Brain microvascular endothelial cell (primary cell): ENCODE data around the gene PRDX5.

ENCODE experiments used
- DNase-seq: peaks from one replicate; pipeline ENCODE4 v3.0.0-alpha.2; 2020
- H3K27ac ChIP-seq: fragments of 250-450 bp; sonication (Bioruptor Pico); 2 replicates; pipeline ENCODE4 v1.5.1; 2020; ENCODE audit warnings: mild to moderate bottlenecking, moderate library complexity
- H3K27me3 ChIP-seq: fragments of 250-450 bp; sonication (Bioruptor Pico); replicated peaks from 2 replicates; pipeline ENCODE4 v1.5.1; 2020; ENCODE audit warnings: mild to moderate bottlenecking
- H3K36me3 ChIP-seq: fragments of 250-450 bp; sonication (Bioruptor Pico); replicated peaks from 2 replicates; pipeline ENCODE4 v1.5.1; 2020; ENCODE audit warnings: mild to moderate bottlenecking
- H3K4me3 ChIP-seq: 2 replicates; pipeline ENCODE4 v1.5.1; 2011; ENCODE audit warnings: low read depth, mild to moderate bottlenecking, control low read depth, low read length, moderate library complexity
- CTCF ChIP-seq: IDR thresholded peaks from 2 replicates; pipeline ENCODE4 v1.5.1; 2011; ENCODE audit warnings: low read depth, mild to moderate bottlenecking, moderate library complexity, low read length, control low read depth, inconsistent platforms; ENCODE audit errors: missing control alignments
- in situ Hi-C: cut with HindIII; loops from 2 replicates; pipeline ENCODE4 v1.10.0; 2017; ENCODE audit warnings: low sequenced_read_pairs, low pct_ligation_motif_present

PRDX5 gene

GRCh38 chr11:64361659-64362058 is 43.7 kb downstream of the PRDX5 start:
- Histone ChIP-seq H3K27ac (no peak overlapping the region), H3K27me3 (no peaks in the 10 kb centered on the region), H3K36me3 (peaks cover 35% of the 10 kb centered on the region), H3K4me3 (no peak overlapping the region)
- TF ChIP-seq CTCF = no peak
- in situ Hi-C loops = no loop called here
- no peak for DNase-seq

- Histone ChIP-seq H3K4me3 (no peak overlapping the region), H3K27me3 (no peaks in the 10 kb centered on the region), H3K36me3 (peaks cover 38% of the 10 kb centered on the region), H3K27ac (no peak overlapping the region)
- in situ Hi-C loops = no loop called here
- DNase-seq = no peak
- no peak for TF ChIP-seq CTCF
Observed at GRCh38 chr11:64362339-64362738, 44.4 kb downstream of the PRDX5 start.

- no peaks in the 10 kb centered on the region for H3K27me3 ChIP-seq
- no peak for DNase-seq
- H3K36me3 ChIP-seq = peaks cover 53% of the 10 kb centered on the region
- no peak for TF ChIP-seq CTCF
- in situ Hi-C loops = no loop called here
- H3K4me3 ChIP-seq = no peak overlapping the region
- no peak overlapping the region for H3K27ac ChIP-seq
Observed at GRCh38 chr11:64364435-64364834, 46.5 kb downstream of the PRDX5 start.

DNA sequence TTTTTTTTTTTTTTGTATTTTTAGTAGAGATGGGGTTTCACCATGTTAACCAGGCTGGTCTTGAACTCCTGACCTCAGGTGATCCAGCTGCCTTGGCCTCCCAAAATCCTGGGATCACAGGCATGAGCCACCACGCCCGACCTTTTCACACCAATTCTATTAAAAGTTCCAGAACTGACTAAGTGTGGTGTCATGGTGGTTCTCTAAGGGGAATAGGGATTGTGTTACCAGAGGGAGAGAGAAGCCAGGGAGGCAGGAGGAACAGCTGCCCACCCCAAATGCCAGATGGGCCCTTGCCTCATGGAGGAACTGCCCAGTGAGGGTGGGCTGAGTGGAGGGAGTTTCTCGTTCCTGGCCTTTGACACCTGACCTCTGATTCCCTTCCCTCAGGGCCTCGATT is 47.0 kb downstream of the PRDX5 start:
- in situ Hi-C loops = no loop called here
- peaks cover 58% of the 10 kb centered on the region for H3K36me3 ChIP-seq
- no peak for DNase-seq
- TF ChIP-seq CTCF = no peak
- H3K27me3 ChIP-seq = no peaks in the 10 kb centered on the region
- H3K4me3 ChIP-seq = no peak overlapping the region
- H3K27ac ChIP-seq = no peak overlapping the region

GRCh38 chr11:64366751-64367150 is 48.8 kb downstream of the PRDX5 start:
- DNase-seq = no peak
- H3K27ac ChIP-seq = no peak overlapping the region
- H3K4me3 ChIP-seq = no peak overlapping the region
- H3K36me3 ChIP-seq = peaks cover 64% of the 10 kb centered on the region
- no peak for TF ChIP-seq CTCF
- in situ Hi-C loops = no loop called here
- no peaks in the 10 kb centered on the region for H3K27me3 ChIP-seq

- peaks cover 56% of the 10 kb centered on the region for H3K36me3 ChIP-seq
- DNase-seq = no peak
- no peak overlapping the region for H3K27ac ChIP-seq
- H3K4me3 ChIP-seq = no peak overlapping the region
- no peak for TF ChIP-seq CTCF
- no peaks in the 10 kb centered on the region for H3K27me3 ChIP-seq
- in situ Hi-C loops = no loop called here
Observed at GRCh38 chr11:64367931-64368672, 50.2 kb downstream of the PRDX5 start.
